IMR-90 (cell line): ENCODE data around the gene URM1. TPM values are rescaled to one million over a fixed set of nuclear protein-coding genes. Genes with fewer than 3 reads are reported as not detected.

ENCODE experiments used
- ATAC-seq: fragments of 200-7000 bp; cut with Tn5 transposase; 2 replicates; pipeline ENCODE4 v1.9.1; 2020; ENCODE audit warnings: low read depth, mild to moderate bottlenecking, moderate library complexity
- BruUV-seq: library from RNA; stranded (reverse); fragments of 400-500 nt; replicated peaks from 2 replicates; lab custom pipeline; 2021; lab: Mats Ljungman, UMichigan
- CTCF ChIA-PET: fragments of 300-600 bp; formaldehyde crosslinking; extraction: SDS; loops from one replicate; lab custom pipeline; 2021; ENCODE audit warnings: antibody characterized with exemption; lab: Yijun Ruan, JAX
- POLR2A ChIA-PET: fragments of 300-600 bp; sonication (Branson Sonifier 250); formaldehyde crosslinking; loops from one replicate; lab custom pipeline; 2022; ENCODE audit warnings: antibody characterized with exemption; ENCODE audit not compliant: unreplicated experiment; lab: Charles Lee
- DNase-seq: peaks from one replicate; pipeline ENCODE4 v3.0.0; 2013
- H2AFZ ChIP-seq: replicated peaks from 2 replicates; pipeline ENCODE3; 2013; ENCODE audit warnings: low read length, mild to moderate bottlenecking; ENCODE audit not compliant: poor library complexity
- H2AK5ac ChIP-seq: 2 replicates; pipeline ENCODE4 v1.6.1; 2013; ENCODE audit warnings: low read depth, low read length, inconsistent platforms
- H2AK9ac ChIP-seq: replicated peaks from 2 replicates; pipeline ENCODE3; 2013; ENCODE audit warnings: mild to moderate bottlenecking, low read depth, low read length, moderate library complexity; ENCODE audit not compliant: poor library complexity
- H2BK120ac ChIP-seq: 2 replicates; pipeline ENCODE4 v1.6.1; 2013; ENCODE audit warnings: low read depth, low read length, inconsistent platforms
- H2BK15ac ChIP-seq: 3 replicates; pipeline ENCODE4 v1.6.1; 2013; ENCODE audit warnings: low read depth, low read length, inconsistent platforms
- H2BK20ac ChIP-seq: 2 replicates; pipeline ENCODE4 v1.6.1; 2013; ENCODE audit warnings: low read depth, mild to moderate bottlenecking, inconsistent platforms, low read length, moderate library complexity
- H2BK5ac ChIP-seq: 2 replicates; pipeline ENCODE4 v1.6.1; 2013; ENCODE audit warnings: mild to moderate bottlenecking, low read depth, low read length, inconsistent platforms; ENCODE audit not compliant: poor library complexity, severe bottlenecking
- H3K14ac ChIP-seq: replicated peaks from 2 replicates; pipeline ENCODE4 v1.6.1; 2013; ENCODE audit warnings: low read depth, low read length, inconsistent platforms
- H3K18ac ChIP-seq: 2 replicates; pipeline ENCODE4 v1.6.1; 2013; ENCODE audit warnings: low read depth, low read length, control low read depth
- H3K23ac ChIP-seq: 2 replicates; pipeline ENCODE4 v1.6.1; 2013; ENCODE audit warnings: low read depth, low read length, inconsistent platforms
- H3K27ac ChIP-seq: 2 replicates; pipeline ENCODE4 v1.5.1; 2013; ENCODE audit warnings: mild to moderate bottlenecking, control low read depth, low read length; ENCODE audit not compliant: insufficient read depth
- H3K27me3 ChIP-seq: 2 replicates; pipeline ENCODE4 v1.6.1; 2013; ENCODE audit warnings: low read length; ENCODE audit not compliant: control insufficient read depth, insufficient read depth
- H3K36me3 ChIP-seq: 2 replicates; pipeline ENCODE4 v1.6.1; 2013; ENCODE audit warnings: low read length, mixed read lengths; ENCODE audit not compliant: control insufficient read depth, insufficient read depth
- H3K4ac ChIP-seq: 2 replicates; pipeline ENCODE4 v1.6.1; 2013; ENCODE audit warnings: low read depth, low read length, inconsistent platforms
- H3K4me1 ChIP-seq: 2 replicates; pipeline ENCODE4 v1.6.1; 2013; ENCODE audit warnings: low read length, mixed read lengths; ENCODE audit not compliant: control insufficient read depth, insufficient read depth
- H3K4me2 ChIP-seq: 2 replicates; pipeline ENCODE4 v1.6.1; 2013; ENCODE audit warnings: low read depth, mild to moderate bottlenecking, control low read depth, low read length, moderate library complexity
- H3K4me3 ChIP-seq: 2 replicates; pipeline ENCODE4 v1.5.1; 2013; ENCODE audit warnings: low read depth, mild to moderate bottlenecking, control low read depth, low read length, moderate library complexity; ENCODE audit not compliant: insufficient read depth
- H3K56ac ChIP-seq: 2 replicates; pipeline ENCODE4 v1.6.1; 2013; ENCODE audit warnings: low read length, inconsistent platforms; ENCODE audit not compliant: insufficient read depth; ENCODE audit errors: extremely low read depth
- H3K79me1 ChIP-seq, 2 experiments: 2 replicates each; pipeline ENCODE4 v1.6.1; 2013; ENCODE audit warnings: low read length in 2 of 2, inconsistent platforms in 1 of 2, low read depth in 1 of 2
- H3K9ac ChIP-seq: 2 replicates; pipeline ENCODE4 v1.6.1; 2013; ENCODE audit warnings: low read depth, low read length, control low read depth
- H3K9me1 ChIP-seq: 2 replicates; pipeline ENCODE4 v1.6.1; 2013; ENCODE audit warnings: low read length, inconsistent platforms; ENCODE audit not compliant: insufficient read depth
- H3K9me3 ChIP-seq: 2 replicates; pipeline ENCODE4 v1.6.1; 2013; ENCODE audit warnings: low read length; ENCODE audit not compliant: control insufficient read depth, insufficient read depth
- H4K20me1 ChIP-seq: 2 replicates; pipeline ENCODE4 v1.6.1; 2013; ENCODE audit warnings: low read length, inconsistent platforms; ENCODE audit not compliant: insufficient read depth
- H4K5ac ChIP-seq: 2 replicates; pipeline ENCODE4 v1.6.1; 2013; ENCODE audit warnings: mild to moderate bottlenecking, low read depth, low read length, control low read depth
- H4K8ac ChIP-seq, 2 experiments: 2 replicates each; pipeline ENCODE4 v1.6.1; 2013; ENCODE audit warnings: low read depth in 2 of 2, low read length in 2 of 2, control low read depth in 1 of 2, inconsistent platforms in 1 of 2
- H4K91ac ChIP-seq: 2 replicates; pipeline ENCODE4 v1.6.1; 2013; ENCODE audit warnings: low read depth, low read length, inconsistent platforms; ENCODE audit not compliant: insufficient read depth
- CHD1 ChIP-seq: IDR thresholded peaks from 2 replicates; pipeline ENCODE4 v1.6.1; 2012; ENCODE audit warnings: low read depth, low read length, improper control_type of control experiment
- MAZ ChIP-seq: IDR thresholded peaks from 2 replicates; pipeline ENCODE4 v1.6.1; 2012; ENCODE audit warnings: low read depth, mild to moderate bottlenecking, low read length, improper control_type of control experiment, moderate library complexity, borderline replicate concordance
- NFE2L2 ChIP-seq: fragments of 150-350 bp; IDR thresholded peaks from 2 replicates; pipeline ENCODE4 v1.6.1; 2016; ENCODE audit warnings: low read depth, mild to moderate bottlenecking, low read length
- RAD21 ChIP-seq: IDR thresholded peaks from 2 replicates; pipeline ENCODE4 v1.6.1; 2012; ENCODE audit warnings: low read length, improper control_type of control experiment
- WGBS, 2 experiments: methylation state at CpG; one replicate each; pipeline versions ENCODE4 v1.1.5 to v1.1.7; 2013; ENCODE audit warnings: missing lambda C conversion rate in 2 of 2; ENCODE audit not compliant: insufficient read length in 1 of 2; ENCODE audit errors: extremely low coverage in 2 of 2; 5-methylcytosine and 5-hydroxymethylcytosine counted together
- dilution Hi-C: fragments of 300-500 bp; cut with HindIII; formaldehyde crosslinking; loops from one replicate; pipeline ENCODE4 v1.14.3; 2018; ENCODE audit warnings: low sequenced_read_pairs; ENCODE audit not compliant: unreplicated experiment
- in situ Hi-C: fragments of 300-500 bp; cut with MboI; formaldehyde crosslinking; loops from 3 replicates; pipeline ENCODE4 v1.14.3; 2019; ENCODE audit warnings: low sequenced_read_pairs, inconsistent platforms, mixed read lengths
- intact Hi-C: fragments of 100-400 bp; cut with micrococcal nuclease; formaldehyde crosslinking; loops from 2 replicates; pipeline ENCODE4 v1.10.0; 2022
- polyA plus RNA-seq, 3 experiments: library from polyadenylated mRNA; depleted of rRNA; stranded (reverse); fragments of >200 nt; gene quantifications; 2 replicates each; pipeline ENCODE4 v1.2.3, GENCODE V29; 2012; ENCODE audit warnings: low replicate concordance in 1 of 3
- total RNA-seq: library from RNA; depleted of rRNA; stranded (reverse); fragments of >200 nt; gene quantifications from 2 replicates; pipeline ENCODE4 v1.2.3, GENCODE V29; 2012

The URM1 gene
- total and polyA plus RNA-seq, 2 of the 4 experiments (the other 2 are of a cell fraction): 33.2 to 66.9 TPM

DNA sequence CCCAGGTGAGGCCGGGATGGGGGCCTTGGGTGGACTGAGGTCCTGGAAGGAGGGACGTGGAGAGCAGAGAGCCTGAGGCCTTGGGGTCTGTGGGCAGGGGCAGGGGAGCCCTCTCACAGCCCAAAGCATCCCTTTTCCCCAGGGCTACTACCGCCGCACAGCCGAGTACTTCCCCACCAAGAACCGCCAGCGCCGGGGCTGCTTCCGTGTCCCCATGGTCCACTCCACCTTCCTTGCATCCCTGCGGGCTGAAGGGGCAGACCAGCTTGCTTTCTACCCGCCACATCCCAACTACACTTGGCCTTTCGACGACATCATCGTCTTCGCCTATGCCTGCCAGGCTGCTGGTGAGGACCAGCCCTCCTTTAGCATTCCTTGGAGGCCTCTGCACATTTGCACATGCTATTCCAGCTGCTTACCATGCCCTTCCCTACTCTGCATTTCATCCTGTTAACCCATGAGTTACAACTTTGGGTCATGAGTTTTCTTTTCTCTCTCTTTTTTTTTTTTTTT, 53.1 kb downstream of the URM1 start:
- H2AK9ac ChIP-seq: peak overlapping the region; percentile 7
- intact Hi-C loops (no loop called here), dilution Hi-C loops (no loop called here), in situ Hi-C loops (no loop called here)
- H4K91ac ChIP-seq: no peak overlapping the region
- no peak overlapping the region for H2BK20ac ChIP-seq
- H3K18ac ChIP-seq: no peak overlapping the region
- H3K4me1 ChIP-seq: peaks cover 3% of the 10 kb centered on the region
- H3K23ac ChIP-seq: no peak overlapping the region
- 93% methylated on average over 11 of the region's 15 CpGs; no CpG with 5 or more reads in 1 of the 2 experiments for WGBS, 2 experiments
- no peak overlapping the region for H3K4me3 ChIP-seq
- no peak overlapping the region for H2BK5ac ChIP-seq
- TF ChIP-seq RAD21 (no peak), NFE2L2 (no peak), MAZ (no peak), CHD1 (no peak)
- H2AFZ ChIP-seq: no peak overlapping the region
- no peak overlapping the region for H3K56ac ChIP-seq
- H3K9me1 ChIP-seq: no peaks in the 10 kb centered on the region
- BruUV-seq: no TSS peak
- H4K5ac ChIP-seq: no peak overlapping the region
- H3K36me3 ChIP-seq: peaks cover 11% of the 10 kb centered on the region
- H3K27ac ChIP-seq: no peak overlapping the region
- no peak overlapping the region for H3K9ac ChIP-seq
- H2BK120ac ChIP-seq: no peak overlapping the region
- H3K9me3 ChIP-seq: no peaks in the 10 kb centered on the region
- DNase-seq (no peak), ATAC-seq (no peak)
- no peaks in the 10 kb centered on the region for H4K20me1 ChIP-seq
- H3K27me3 ChIP-seq: no peaks in the 10 kb centered on the region
- H3K4ac ChIP-seq: no peak overlapping the region
- H3K79me1 ChIP-seq: peaks cover 4 to 20% of the 10 kb centered on the region in 2 experiments; a peak in 3 of 4 replicates
- H2BK15ac ChIP-seq: no peak overlapping the region
- no peak overlapping the region for H4K8ac ChIP-seq
- POLR2A ChIA-PET: no interaction called here
- CTCF ChIA-PET: no interaction called here
- no peak overlapping the region for H3K14ac ChIP-seq
- H3K4me2 ChIP-seq: no peak overlapping the region
- H2AK5ac ChIP-seq: no peak overlapping the region
